ENCODE results near the gene DFFB. TPM values are rescaled to one million over a fixed set of nuclear protein-coding genes. Genes with fewer than 3 reads are reported as not detected.

The DFFB gene
- total RNA-seq, 1 donor from 2014 or later: 6.0 TPM

GRCh38 chr1:3903141-3904005 is 46.1 kb downstream of the DFFB start:
- TF ChIP-seq, protein P1, sequence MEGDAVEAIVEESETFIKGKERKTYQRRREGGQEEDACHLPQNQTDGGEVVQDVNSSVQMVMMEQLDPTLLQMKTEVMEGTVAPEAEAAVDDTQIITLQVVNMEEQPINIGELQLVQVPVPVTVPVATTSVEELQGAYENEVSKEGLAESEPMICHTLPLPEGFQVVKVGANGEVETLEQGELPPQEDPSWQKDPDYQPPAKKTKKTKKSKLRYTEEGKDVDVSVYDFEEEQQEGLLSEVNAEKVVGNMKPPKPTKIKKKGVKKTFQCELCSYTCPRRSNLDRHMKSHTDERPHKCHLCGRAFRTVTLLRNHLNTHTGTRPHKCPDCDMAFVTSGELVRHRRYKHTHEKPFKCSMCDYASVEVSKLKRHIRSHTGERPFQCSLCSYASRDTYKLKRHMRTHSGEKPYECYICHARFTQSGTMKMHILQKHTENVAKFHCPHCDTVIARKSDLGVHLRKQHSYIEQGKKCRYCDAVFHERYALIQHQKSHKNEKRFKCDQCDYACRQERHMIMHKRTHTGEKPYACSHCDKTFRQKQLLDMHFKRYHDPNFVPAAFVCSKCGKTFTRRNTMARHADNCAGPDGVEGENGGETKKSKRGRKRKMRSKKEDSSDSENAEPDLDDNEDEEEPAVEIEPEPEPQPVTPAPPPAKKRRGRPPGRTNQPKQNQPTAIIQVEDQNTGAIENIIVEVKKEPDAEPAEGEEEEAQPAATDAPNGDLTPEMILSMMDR (IDR thresholded peaks at IDR 0.05; ENCODE audit: insufficient read depth, low read length, poor library complexity, severe bottlenecking): no peak
- no peak for DNase-seq (ENCODE audit: low read depth)
- H3K36me3 ChIP-seq (ENCODE audit: control insufficient read depth, insufficient read depth, low read length): no peaks in the 10 kb centered on the region
- no peak overlapping the region for H3K4me3 ChIP-seq (ENCODE audit: low read depth, low read length)
- peaks cover 4% of the 10 kb centered on the region for H3K27me3 ChIP-seq (ENCODE audit: control insufficient read depth, insufficient read depth, low read length)

- H3K27me3 ChIP-seq (ENCODE audit: control insufficient read depth, insufficient read depth, low read length): peaks cover 8% of the 10 kb centered on the region
- H3K36me3 ChIP-seq (ENCODE audit: control insufficient read depth, insufficient read depth, low read length): no peaks in the 10 kb centered on the region
- DNase-seq (ENCODE audit: low read depth): no peak
- TF ChIP-seq, protein P1 (IDR thresholded peaks at IDR 0.05; ENCODE audit: insufficient read depth, low read length, poor library complexity, severe bottlenecking): no peak
- no peak overlapping the region for H3K4me3 ChIP-seq (ENCODE audit: low read depth, low read length)
These were observed 46.9 kb downstream of the DFFB start for GRCh38 chr1:3904006-3904842.

DNA sequence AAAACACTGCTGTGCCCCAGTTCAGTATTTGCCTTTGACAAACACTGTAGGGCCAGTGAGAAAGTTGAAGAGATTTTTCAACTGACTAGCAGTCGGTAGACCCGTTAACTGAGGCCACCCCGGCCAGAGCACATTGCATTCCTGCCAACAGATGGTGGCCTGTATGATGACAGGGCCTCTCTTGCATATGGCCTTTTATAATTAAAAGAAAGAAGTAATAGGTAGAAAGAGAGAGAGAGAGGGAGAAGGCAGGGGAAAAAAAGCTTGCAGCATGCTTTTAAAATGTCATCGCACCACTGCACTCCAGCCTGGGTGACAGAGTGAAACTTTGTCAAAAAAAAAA is 47.5 kb downstream of the DFFB start:
- Histone ChIP-seq H3K27me3 (ENCODE audit: control insufficient read depth, insufficient read depth, low read length) (peaks cover 8% of the 10 kb centered on the region), H3K4me3 (ENCODE audit: low read depth, low read length) (no peak overlapping the region), H3K36me3 (ENCODE audit: control insufficient read depth, insufficient read depth, low read length) (no peaks in the 10 kb centered on the region)
- no peak for DNase-seq (ENCODE audit: low read depth)
- TF ChIP-seq, protein P1 (IDR thresholded peaks at IDR 0.05; ENCODE audit: insufficient read depth, low read length, poor library complexity, severe bottlenecking): no peak

DNA sequence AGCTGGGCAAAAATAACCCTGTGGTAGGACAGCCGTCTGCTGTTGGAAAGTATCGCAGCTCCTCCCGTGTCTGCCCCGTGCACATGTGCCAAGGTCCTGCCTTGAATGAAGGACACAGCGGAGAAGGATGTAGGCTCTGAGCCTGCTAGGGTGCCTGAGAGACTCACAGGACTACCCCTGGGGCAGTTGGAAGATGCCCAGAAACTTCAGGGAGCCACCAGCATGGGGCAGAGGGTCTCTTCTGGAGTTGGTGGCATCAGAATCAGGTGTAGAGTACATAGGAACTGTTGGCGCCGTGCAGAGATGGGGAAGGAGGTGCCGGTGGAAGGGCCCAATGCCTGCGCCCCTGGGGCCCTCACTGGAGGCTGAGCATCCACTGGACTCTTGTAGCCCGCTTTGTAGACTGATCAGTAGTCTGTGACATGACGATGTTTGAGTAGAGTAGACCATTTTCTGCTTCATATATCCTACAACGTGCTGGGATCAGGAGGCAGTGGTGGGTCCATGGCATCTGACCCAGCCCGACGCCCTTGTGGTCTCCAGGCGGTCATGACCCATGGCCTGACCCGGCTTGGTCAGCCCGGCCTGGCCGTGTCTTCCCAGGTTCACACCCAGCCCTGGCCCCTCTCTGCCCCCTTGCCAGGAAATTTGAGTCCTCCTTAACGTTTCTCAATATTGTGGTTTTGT is 48.1 kb downstream of the DFFB start:
- no peak for DNase-seq (ENCODE audit: low read depth)
- Histone ChIP-seq H3K4me3 (ENCODE audit: low read depth, low read length) (no peak overlapping the region), H3K36me3 (ENCODE audit: control insufficient read depth, insufficient read depth, low read length) (no peaks in the 10 kb centered on the region), H3K27me3 (ENCODE audit: control insufficient read depth, insufficient read depth, low read length) (peaks cover 11% of the 10 kb centered on the region)
- TF ChIP-seq, protein P1 (IDR thresholded peaks at IDR 0.05; ENCODE audit: insufficient read depth, low read length, poor library complexity, severe bottlenecking): no peak

GRCh38 chr1:3905953-3906671 is 48.8 kb downstream of the DFFB start:
- Histone ChIP-seq H3K4me3 (ENCODE audit: low read depth, low read length) (no peak overlapping the region), H3K27me3 (ENCODE audit: control insufficient read depth, insufficient read depth, low read length) (peaks cover 16% of the 10 kb centered on the region), H3K36me3 (ENCODE audit: control insufficient read depth, insufficient read depth, low read length) (no peaks in the 10 kb centered on the region)
- DNase-seq (ENCODE audit: low read depth): no peak
- TF ChIP-seq, protein P1 (IDR thresholded peaks at IDR 0.05; ENCODE audit: insufficient read depth, low read length, poor library complexity, severe bottlenecking): no peak

Data from kidney epithelial cell (primary cell).